NCI-H460 (cell line): ENCODE measurements around the gene RGS19. TPM values are rescaled to one million over a fixed set of nuclear protein-coding genes. Genes with fewer than 3 reads are reported as not detected.
"Not testable (repeated sequence)": the region's sequence is repeated elsewhere in the genome, so short reads cannot be mapped to it uniquely, and the experiment has no call there.

Source experiments
- DNase-seq: peaks from one replicate; pipeline ENCODE4 v3.0.0-alpha.2; 2016; ENCODE audit warnings: low read depth; ENCODE audit errors: extremely low read depth
- polyA plus RNA-seq: library from polyadenylated mRNA; depleted of rRNA; stranded (reverse); fragments of >200 nt; gene quantifications from 2 replicates; pipeline ENCODE4 v1.2.3, GENCODE V29; 2014; cell fraction: nucleus; rRNA removed
- total RNA-seq: library from RNA; depleted of rRNA; stranded (reverse); fragments of >200 nt; shearing (Covaris generic); gene quantifications from 2 replicates; pipeline ENCODE4 v1.2.3, GENCODE V29; 2014; rRNA removed

RGS19 gene, protein sequence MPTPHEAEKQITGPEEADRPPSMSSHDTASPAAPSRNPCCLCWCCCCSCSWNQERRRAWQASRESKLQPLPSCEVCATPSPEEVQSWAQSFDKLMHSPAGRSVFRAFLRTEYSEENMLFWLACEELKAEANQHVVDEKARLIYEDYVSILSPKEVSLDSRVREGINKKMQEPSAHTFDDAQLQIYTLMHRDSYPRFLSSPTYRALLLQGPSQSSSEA
- 12.6 and 15.0 TPM in 2 replicates for total RNA-seq
- polyA plus RNA-seq, result 17.4 and 25.2 TPM in 2 replicates

DNA sequence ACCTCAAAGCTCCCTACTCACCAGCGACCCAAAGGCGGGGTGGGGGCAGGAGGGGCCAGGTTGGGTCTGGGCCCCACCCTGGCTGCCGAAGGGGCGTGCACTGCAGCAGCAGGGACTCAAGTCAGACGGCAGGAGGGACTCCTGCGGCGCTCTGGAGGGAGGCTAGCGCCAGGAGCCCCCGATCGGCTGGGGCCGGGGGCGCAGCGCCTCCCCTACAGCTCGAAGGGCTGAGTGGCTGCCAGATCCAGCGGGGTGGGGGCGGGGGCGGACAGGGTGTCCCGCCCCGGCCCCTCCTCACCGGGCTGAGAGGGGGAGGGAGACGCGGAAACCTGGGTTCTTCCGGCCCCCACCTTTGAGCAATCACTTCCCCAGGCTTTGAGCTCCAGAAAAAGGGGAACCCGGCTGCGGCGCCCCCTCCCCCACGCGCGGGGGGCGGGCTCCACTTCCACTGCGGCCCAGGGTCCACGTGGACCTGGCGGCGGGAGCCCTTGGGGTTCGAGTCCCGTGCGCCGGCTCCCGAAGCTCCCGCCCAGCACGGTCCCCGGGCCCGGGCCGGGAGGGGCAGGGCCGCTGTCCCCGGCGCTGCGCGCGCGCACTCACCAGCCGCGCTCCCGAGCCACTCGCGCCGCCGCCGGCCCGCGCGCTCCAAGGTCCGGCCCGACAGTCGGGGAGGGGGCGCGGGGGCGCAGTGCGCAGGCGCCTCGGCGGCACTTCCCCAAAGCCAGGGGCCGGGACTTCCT, at the start of gene RGS19:
TSS of gene RGS19 (minus strand) at position 246 of the 740 bp plus-strand sequence. CDS start 2,632 bp downstream, outside the sequence.
- peak; percentile 69 for DNase-seq

DNA sequence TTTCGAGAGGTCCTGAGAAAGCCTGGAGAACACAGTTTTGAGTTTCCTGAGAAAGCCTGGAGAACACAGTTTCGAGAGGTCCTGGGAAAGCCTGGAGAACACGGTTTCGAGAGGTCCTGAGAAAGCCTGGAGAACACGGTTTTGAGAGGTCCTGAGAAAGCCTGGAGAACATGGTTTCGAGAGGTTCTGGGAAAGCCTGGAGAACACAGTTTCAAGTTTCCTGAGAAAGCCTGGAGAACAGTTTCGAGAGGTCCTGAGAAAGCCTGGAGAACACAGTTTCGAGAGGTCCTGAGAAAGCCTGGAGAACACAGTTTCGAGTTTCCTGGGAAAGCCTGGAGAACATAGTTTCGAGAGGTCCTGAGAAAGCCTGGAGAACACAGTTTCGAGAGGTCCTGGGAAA, 44.2 kb upstream of the RGS19 start:
- not testable (repeated sequence) for DNase-seq

DNA sequence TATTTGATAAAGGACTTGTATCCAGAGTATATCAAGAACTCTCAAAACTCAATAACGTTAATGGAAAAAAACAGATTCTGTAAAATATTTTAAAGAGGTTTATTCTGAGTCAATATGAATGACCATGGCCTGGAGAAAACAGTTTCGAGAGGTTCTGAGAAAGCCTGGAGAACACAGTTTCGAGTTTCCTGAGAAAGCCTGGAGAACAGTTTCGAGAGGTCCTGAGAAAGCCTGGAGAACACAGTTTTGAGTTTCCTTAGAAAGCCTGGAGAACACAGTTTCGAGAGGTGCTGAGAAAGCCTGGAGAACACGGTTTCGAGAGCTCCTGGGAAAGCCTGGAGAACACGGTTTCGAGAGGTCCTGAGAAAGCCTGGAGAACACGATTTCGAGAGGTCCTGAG, 43.6 kb upstream of the RGS19 start:
- DNase-seq, result not testable (repeated sequence)

DNA sequence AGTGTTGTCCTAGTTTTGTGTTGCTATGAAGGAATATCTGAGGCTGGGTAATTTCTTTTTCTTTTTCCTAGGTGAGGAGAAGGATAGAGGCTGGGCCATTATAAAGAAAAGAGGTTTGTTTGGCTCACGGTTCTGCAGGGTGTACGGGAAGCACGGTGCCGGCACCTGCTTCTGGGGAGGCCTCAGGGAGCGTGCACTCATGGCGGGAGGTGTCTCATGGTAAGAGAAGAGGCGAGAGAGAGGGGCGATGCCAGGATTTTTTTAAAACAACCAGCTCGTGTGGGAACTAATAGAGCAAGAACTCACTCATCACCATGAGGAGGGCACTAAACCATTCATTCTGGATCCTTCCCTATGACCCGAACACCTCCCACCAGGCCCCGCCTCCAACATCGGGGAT, 42.3 kb upstream of the RGS19 start:
- DNase-seq, result no peak

DNA sequence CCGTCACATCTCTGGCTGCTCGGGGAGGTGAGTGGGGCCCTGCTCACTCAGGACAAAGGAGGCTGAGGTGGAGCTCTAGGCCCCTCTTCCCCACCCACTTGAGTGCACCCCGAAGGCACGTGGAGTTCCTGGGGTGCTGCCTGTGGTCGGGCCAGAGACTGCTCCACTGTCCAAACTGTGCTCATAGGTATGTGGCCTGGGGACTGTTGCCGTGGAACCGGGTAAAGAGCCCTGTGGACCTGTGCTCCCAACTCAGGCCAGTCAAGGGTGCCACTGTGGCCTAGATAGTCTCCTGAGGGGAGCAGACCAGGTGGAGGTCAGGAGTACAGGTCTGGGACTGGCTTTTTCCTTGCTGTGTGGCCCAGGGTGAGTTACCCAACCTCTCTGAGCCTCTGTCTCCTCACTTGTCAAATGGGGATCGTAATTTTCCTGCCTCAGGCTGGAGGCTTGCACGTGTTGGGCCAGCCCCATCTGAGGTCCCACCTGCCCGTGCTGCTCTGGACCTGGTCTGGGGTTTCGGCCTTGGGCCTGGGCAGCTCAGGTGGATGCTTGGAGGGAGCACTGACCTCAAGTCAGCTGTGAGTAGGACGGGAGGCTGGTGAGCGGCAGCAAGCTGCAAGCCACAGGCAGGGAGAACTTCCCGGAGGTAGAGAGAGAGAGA, 40.5 kb upstream of the RGS19 start:
- DNase-seq, result no peak

DNA sequence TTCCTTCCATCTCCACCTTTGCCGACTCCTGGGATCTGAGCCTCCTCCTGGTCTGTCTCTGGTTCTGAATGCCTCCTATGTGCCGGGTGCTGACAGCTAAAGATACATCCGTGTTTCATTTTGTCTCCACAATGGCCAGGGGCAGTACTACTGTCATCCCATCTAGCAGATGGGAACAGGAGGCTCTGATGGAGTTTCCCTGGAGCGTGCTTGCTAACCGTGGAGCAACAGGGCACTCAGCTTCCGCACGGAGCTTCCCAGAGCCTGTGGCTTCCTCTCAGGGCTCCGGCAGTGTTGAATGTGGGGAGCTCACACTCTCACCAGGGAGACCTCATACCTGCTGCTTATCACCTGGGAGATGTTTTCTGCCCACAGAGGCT, 40.0 kb upstream of the RGS19 start:
- no peak for DNase-seq

DNA sequence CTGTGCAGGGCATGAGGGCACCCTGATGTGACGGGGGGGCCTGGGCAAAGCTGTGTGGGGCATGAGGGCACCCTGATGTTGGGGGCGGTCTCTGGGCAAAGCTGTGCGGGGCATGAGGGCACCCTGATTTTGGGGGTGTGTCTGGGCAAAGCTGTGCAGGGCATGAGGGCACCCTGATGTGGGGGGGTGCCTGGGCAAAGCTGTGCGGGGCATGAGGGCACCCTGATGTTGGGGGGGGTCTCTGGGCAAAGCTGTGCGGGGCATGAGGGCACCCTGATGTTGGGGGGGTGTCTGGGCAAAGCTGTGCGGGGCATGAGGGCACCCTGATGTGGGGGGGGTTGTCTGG, 38.1 kb upstream of the RGS19 start:
- DNase-seq, result not testable (repeated sequence)

DNA sequence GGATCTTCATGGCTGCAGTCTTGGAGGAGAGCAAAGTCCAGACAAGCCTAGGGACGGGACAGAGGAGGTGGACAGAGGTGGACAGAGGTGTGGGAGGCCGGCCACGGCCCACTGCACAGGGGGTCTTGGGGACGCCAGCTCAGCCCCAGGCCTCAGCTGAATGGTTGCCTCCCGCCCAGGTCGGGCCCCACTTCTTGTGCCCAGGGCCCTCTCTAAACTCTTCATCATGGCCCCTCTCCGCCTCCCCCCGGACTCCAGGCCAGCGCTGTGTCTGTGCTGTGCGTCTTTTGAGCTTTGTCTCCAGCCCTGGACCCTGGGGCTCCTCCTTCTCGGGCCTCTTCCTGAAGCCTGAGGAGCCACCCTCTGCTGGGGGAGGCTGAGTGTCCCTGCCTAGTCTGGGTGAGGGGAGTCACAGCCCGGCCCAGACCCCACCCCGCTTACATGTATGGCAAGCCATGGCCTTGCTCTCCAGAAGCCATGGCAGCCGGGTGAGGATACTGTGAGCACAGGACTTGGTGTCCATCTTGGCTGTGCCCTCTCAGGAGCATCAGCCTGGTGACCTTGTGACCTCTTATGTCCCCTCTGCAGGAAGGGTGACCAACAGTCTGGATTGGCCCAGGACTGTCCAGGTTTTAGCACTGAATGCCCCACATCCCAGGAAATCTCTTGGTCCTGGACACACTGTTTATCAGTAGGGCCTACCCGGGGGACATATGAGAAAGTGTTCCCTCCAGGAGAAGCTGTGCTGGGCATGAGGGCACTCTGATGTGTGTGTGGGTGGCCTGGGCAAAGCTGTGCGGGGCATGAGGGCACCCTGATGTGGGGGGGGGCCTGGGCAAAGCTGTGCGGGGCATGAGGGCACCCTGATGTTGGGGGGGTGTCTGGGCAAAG, 37.5 kb upstream of the RGS19 start:
- DNase-seq, result no peak

DNA sequence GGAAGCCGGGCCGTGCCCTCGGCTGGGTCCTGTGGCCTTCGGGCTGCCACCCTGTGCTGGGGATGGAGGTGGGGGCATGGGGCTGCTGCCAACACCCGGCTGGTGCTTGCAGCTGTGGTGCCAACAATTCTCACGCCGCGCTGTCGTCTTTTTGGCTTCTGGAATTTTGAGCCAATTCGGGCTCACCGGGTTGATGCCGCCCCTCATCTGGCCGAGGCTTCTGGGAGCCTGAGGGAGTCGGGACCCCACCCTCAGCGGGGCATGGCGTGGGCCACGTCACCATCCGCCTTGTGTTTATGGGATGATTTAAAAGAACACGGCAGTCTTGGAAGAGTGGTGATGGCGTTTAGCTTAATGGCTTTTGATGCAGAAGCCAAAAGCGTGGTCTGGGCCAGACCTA, 36.7 kb upstream of the RGS19 start:
- no peak for DNase-seq

DNA sequence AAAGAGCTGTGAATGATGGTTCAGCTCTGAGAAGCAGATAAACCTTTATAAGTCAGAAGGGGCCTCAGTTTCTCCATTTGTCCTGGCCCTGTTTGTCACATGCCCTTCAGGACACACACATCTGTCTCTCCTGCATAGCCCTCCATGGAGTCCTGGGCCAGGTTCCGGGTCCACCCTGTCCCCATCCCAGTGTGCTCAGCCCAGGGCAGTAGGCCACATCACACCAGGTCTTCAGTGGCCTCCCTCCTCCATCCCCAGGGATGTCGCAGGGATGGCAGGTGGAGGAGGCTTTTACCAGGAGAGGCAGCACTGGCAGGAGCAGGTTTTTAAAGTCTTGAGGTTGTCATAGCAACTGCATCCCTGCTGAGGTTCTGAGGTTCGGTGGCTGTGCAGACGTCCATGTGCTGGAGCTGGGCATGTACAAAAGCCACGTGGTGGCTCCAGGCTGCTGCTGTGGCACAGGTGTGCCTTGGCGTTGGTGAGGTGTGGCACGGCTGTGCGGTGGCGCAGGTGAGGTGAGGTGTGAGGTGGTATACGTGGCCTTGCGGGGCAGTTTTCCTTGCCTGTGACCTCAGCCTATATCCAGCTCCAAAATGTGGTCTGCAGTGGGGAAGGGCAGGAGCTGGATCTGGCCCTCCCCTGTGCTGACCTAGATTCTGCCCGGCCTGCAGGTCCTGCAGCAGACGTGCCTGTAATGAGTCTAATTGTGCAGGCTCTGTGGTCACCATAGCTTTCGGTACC, 36.0 kb upstream of the RGS19 start:
- DNase-seq, result no peak

DNA sequence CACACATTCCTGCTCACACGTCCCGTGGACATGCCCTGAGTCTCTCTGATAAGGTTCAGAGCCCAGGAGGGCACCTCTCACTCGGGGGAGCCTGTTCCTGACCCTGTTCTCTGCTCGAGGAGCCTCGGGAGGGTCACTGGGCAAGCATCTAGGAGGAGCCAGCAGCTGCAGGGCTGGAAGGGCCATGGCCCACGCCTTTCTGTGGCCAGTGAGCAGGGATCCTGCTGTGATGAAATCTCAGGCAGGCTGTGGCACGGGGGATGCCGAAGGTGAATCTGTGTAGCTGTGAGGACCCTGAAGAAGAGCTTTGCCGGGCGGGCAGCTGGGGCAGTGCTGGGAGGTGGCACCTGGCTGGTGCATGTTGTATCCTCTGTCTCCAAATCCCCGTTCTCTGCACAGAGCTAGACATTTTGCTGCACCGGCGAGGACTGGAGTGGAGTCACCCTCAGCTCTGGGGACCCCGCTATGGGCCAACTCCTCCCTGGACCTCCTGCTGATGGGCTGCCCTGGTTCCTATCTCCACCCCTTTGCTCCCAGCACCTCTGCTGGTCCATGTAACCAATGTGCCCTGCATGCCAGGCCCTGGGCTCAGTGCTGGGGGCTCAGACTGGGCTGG, 35.1 kb upstream of the RGS19 start:
- DNase-seq, result no peak

DNA sequence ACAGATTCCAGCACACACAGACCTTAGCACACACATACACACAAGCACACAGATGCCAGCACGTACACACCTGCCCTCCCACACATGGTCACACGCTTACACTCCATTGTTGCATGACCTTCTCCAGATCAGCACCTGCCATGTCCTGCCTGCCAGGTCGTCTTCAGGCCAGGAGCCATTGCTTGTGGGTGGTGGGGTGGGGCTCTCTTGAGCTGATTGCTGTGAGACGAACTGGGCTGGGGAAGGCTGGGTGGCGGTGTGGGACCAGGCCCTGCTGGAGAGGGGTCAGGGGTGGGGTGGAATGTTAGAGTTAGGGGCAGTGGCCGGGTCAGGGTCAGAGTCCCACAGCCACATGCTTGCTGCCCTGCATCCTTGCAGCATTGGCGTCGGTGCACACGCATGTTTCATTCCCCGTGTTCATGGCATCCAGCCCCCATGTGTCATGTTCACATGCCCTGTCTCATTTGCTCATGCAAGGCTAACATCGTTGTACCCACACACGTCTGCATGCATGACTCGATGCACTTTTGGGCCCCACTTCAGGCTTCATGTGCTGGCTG, 34.6 kb upstream of the RGS19 start:
- DNase-seq, result no peak

DNA sequence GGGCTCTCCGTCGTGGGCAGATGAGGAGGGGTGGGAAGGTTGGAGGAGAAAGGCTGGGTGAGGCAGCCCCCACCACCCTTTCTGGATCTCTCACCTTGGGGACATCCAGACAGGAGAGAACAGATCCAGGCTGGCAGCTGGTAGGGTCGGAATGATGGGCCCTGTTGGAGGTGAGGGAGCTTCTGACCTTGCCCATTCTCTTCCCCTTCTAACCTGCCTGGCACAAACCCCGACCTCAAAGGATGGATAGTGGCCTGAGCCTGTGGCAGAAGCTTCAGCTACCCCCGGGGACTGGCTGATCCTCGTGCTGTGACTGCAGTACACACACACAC, 34.1 kb upstream of the RGS19 start:
- no peak for DNase-seq

DNA sequence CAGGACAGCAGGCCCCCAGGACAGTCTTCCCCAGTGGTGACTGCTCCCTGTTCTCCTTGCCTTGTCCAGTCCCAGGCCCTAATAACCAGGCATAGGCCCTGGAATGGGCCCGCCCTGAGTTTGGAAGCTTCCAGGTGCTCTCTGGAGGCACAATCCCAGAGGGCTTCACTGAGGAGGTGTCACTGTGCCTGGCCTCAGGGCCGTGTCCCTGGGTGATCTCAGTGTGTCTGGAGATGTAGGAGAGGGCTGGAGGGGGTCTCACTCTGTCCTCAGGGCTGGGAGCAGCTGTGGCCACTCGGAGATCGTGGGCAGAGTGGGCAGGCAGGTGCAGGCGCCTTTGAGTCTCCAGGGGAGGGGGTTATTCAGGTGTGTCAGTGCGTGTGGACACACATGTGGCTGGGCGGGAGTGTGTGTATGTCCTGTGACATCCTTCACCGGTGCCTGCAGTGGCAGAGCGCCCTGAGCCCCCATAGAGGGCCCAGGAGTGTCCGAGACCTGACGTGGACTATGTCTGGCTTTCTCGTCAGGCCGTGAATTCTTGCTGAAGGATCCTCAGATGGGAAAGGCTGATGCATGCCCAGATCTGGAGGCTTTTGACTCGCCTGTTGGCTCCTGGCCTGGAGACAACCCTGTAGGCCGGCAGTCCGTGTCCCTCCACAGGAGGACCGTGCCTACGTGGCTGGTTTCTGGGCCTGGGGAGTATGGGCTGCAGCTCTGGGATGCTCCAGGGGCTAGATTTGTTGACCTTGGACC, 33.5 kb upstream of the RGS19 start:
- no peak for DNase-seq

DNA sequence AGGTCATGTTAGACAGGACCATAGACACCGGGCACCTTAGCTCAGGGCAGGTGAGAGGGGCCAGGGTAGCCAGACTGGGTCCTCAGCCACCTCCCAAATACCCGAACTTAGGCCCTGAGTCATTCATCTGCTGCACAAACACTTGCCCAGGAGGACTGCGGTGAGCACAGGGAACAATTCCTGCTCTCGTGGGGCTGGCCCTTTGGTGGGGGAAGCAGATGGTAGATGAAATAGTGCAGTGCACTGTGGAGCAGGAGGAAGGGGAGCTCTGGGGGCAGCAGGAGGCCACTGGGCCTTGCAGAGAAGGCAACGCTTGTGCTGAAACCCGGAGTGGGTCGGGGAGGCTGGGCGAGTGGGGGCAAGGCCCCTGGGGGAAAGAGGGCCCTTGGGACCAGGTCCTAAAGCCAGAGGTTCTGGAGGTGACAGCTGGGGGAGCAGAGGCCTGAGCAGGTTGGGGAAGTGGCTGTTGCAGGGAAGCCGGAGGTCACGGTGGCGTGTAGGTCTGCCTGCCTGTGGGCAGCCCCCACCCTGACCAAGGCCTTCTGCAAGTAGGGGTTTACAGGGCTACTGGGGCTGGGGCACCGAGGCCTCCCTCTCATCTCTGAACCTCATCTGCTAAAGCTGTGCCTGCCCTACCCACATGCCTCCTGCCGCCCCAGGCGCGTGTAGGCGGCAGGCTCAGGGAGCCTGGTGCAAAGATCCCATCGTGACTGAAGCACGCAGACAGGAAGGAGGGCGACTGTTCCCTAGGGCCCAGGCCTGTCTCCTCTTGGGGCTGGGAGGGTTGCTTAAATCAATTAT, 32.7 kb upstream of the RGS19 start:
- no peak for DNase-seq

DNA sequence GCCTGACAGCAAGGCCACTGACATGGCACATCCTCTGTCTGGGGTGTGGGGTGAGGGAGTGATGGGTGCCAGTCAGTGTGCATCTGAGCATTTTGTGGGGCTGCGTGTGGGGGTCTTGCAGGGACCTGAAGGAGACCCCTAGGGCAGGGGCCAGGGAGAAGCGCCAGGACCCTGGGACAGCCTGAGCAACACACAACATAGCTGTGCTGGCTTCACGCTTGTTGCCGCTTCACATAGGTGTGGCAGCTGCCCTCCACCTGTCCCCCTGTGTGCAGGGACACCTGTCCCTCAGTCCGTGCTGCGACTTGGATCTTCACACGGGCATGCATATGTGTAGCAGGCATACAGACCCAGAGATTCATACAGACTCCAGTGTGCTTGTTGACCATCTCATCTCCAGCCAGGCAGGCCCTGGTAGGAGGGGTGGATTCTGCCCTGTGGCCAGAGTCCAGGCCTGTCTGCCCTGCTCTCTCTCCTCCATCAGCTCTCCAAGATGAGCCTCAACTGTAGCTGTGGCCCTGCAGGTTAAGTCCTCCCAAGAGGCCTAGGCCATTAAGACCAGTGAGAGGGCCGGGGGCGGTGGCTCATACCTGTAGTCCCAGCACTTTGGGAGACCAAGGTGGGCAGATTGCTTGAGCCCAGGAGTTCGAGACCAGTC, 31.2 kb upstream of the RGS19 start:
- no peak for DNase-seq

DNA sequence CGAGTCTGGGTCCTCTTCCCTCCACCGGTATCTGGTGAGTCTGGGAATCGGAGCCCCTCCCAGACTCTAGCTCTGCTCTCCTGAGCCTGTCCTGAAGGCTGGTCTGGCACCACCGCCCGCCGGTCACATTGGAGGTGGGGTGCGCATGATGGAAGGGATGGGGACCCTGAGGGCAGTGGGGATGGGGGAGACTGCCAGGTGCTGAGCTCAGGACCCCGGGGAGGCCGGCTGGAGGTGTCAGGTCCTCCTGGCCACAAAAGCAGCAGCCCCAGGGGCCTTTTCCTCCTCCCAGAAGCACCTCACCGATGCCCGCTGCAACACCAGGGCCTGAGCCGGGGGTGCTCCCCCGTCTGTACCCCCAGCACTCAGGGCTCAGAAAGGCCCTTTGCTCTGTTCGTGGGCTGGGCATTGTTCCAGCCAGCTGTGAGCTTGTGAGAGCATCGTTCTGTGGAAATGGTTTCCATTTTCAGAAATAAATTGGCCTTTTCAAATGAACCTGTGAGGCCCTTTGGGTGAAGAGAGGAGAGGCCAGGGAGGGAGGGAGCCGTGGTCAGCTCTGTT, 30.6 kb upstream of the RGS19 start:
- DNase-seq, result no peak
